ENCODE data around the gene MICOS13.
A peak's percentile ranks its signal among the peaks of the same experiment; 100 is the strongest.

MICOS13 gene

DNA sequence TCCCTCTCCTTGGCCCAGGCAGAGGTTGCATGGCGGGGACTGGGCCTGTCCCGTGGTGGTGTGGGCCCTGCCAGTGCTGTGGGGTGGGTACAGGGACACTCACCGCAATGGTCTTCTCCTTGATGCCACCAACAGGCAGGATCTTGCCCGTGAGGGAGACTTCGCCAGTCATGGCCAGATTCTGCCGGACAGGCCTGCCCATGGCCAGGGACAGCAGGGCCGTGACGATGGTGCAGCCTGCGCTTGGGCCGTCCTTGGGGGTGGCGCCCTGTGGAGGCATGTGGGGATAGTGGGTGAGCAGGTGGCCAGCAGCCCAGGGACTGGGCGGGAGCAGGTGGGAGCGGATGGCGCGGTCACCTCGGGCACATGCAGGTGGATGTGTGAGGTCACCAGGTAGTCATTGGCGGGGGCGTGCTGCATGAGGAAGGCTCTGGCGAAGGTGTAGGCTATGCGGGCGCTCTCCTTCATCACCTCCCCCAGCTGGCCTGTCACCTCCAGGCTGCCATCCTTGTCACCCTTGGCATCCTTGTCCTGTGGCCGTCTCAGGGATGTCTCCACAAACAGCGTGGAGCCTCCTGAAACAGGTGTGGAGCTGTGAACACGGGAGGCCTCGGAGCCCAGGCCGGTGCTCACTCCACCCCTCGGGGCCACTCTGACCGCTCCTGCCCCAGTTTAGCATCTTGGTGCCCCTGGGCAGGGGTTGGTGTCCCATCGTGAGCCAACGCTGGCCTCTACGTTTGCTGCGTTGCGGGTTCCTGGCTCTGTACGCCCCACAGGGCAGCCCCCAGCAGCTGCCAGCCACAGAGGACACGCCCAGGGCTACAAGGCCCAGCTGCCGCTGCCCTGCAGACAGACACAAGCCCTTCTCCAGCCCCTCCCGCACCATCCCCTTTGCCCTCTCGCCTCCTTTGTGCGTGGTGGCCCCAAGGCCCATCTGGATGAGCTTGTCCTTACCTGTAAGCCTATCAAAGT lies 13.2 kb upstream of the MICOS13 start:
- TF ChIP-seq CTCF (IDR thresholded peaks at IDR 0.05; ENCODE audit: low read depth, low read length), result no peak
- TF ChIP-seq EZH2phosphoT487 (IDR thresholded peaks at IDR 0.05; ENCODE audit: low read depth), result no peak
- H3K4me2 ChIP-seq (ENCODE audit: low read length), result peak overlapping the region; percentile 87
- no peak overlapping the region; the same call in 1 of the 2 replicates for H3K27ac ChIP-seq (ENCODE audit: low read length)
- peaks cover 74% of the 10 kb centered on the region for H4K20me1 ChIP-seq (ENCODE audit: insufficient read depth, low read length)
- no peak overlapping the region for H2AFZ ChIP-seq (ENCODE audit: low read depth, low read length)
- no peak overlapping the region for H3K9ac ChIP-seq (ENCODE audit: low read length)
- peaks cover 73% of the 10 kb centered on the region for H3K79me2 ChIP-seq (ENCODE audit: low read length)
- H3K4me1 ChIP-seq (ENCODE audit: low read length), result peaks cover 17% of the 10 kb centered on the region
- no peaks in the 10 kb centered on the region for H3K9me3 ChIP-seq (ENCODE audit: insufficient read depth, low read length)
- peaks cover 71% of the 10 kb centered on the region for H3K36me3 ChIP-seq (replicated peaks; ENCODE audit: low read depth, low read length)
- peak overlapping the region; percentile 91; the same call in 1 of the 2 replicates for H3K4me3 ChIP-seq (ENCODE audit: low read length)
- no peaks in the 10 kb centered on the region for H3K27me3 ChIP-seq (ENCODE audit: low read depth, low read length)

GRCh38 chr19:5692723-5693194 lies 12.4 kb upstream of the MICOS13 start:
- no peak for TF ChIP-seq CTCF (IDR thresholded peaks at IDR 0.05; ENCODE audit: low read depth, low read length)
- TF ChIP-seq EZH2phosphoT487 (IDR thresholded peaks at IDR 0.05; ENCODE audit: low read depth), result no peak
- peaks cover 73% of the 10 kb centered on the region for H3K79me2 ChIP-seq (ENCODE audit: low read length)
- peak overlapping the region; percentile 91; the same call in 1 of the 2 replicates for H3K9ac ChIP-seq (ENCODE audit: low read length)
- peak overlapping the region; percentile 87 for H3K4me2 ChIP-seq (ENCODE audit: low read length)
- H3K27ac ChIP-seq (ENCODE audit: low read length), result peak overlapping the region; percentile 78
- H3K9me3 ChIP-seq (ENCODE audit: insufficient read depth, low read length), result no peaks in the 10 kb centered on the region
- peak overlapping the region; percentile 91 for H3K4me3 ChIP-seq (ENCODE audit: low read length)
- H3K27me3 ChIP-seq (ENCODE audit: low read depth, low read length), result no peaks in the 10 kb centered on the region
- H4K20me1 ChIP-seq (ENCODE audit: insufficient read depth, low read length), result peaks cover 69% of the 10 kb centered on the region
- peaks cover 66% of the 10 kb centered on the region for H3K36me3 ChIP-seq (replicated peaks; ENCODE audit: low read depth, low read length)
- H3K4me1 ChIP-seq (ENCODE audit: low read length), result peaks cover 17% of the 10 kb centered on the region
- H2AFZ ChIP-seq (ENCODE audit: low read depth, low read length), result no peak overlapping the region

DNA sequence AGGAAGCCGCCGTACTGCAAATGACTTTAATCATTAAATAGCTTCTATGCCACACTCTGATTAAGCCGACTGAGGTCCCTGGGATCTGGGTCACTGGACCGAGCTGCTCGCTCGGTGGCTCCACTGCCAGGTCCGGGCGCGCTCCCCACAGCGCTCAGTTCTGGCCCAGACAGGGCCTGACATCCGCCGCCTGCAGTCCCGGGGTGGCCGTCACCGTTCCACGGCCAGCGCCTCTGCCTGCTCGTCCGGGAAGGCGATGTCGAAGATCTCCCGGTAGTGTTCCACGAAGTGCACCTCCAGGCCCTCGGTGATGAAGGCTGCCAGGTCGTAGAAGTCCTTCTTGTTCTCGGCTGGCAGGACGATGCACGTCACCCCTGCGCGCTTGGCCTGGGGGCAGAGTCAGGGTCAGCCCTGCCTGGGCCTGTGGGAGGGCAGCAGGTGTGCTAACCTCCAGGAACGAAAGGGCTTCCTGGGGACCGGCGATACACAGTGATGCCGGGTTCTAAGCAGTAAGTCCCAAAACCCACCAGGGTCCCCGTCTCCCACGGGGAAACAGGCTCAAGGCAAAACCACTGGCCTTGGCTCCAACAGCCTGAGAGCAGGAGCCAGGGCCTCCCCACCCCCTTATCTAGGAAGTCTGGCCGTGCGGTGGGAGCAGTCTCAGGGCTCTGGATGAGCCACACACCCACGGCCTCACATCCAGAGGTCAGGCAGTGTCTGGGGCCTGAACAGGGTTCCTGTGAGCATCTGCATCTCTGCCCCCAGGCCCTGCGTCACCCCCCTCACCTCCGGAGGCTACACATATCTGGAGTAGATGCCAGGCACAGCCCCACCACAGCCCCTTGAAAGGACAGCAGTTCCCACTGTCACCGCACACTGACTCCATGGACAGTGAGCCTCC lies 11.8 kb upstream of the MICOS13 start:
- Histone ChIP-seq H4K20me1 (ENCODE audit: insufficient read depth, low read length) (peaks cover 66% of the 10 kb centered on the region), H2AFZ (ENCODE audit: low read depth, low read length) (no peak overlapping the region), H3K9ac (ENCODE audit: low read length) (peak overlapping the region; percentile 91), H3K9me3 (ENCODE audit: insufficient read depth, low read length) (no peaks in the 10 kb centered on the region), H3K79me2 (ENCODE audit: low read length) (peaks cover 71% of the 10 kb centered on the region), H3K4me3 (ENCODE audit: low read length) (peak overlapping the region; percentile 91), H3K27me3 (ENCODE audit: low read depth, low read length) (no peaks in the 10 kb centered on the region), H3K36me3 (replicated peaks; ENCODE audit: low read depth, low read length) (peaks cover 64% of the 10 kb centered on the region), H3K27ac (ENCODE audit: low read length) (peak overlapping the region; percentile 78), H3K4me2 (ENCODE audit: low read length) (peak overlapping the region; percentile 87), H3K4me1 (ENCODE audit: low read length) (peaks cover 17% of the 10 kb centered on the region)
- no peak for TF ChIP-seq CTCF (IDR thresholded peaks at IDR 0.05; ENCODE audit: low read depth, low read length)
- TF ChIP-seq EZH2phosphoT487 (IDR thresholded peaks at IDR 0.05; ENCODE audit: low read depth), result no peak
